Mesendoderm (in vitro differentiated cells): ENCODE measurements around the gene FAM181A. TPM values are rescaled to one million over a fixed set of nuclear protein-coding genes. Genes with fewer than 3 reads are reported as not detected.

ENCODE experiments used
- DNase-seq: peaks from one replicate; pipeline ENCODE4 v3.0.0; 2013
- H2AK5ac ChIP-seq: 2 replicates; pipeline ENCODE4 v1.6.1; 2013; ENCODE audit warnings: low read length, inconsistent platforms
- H2BK120ac ChIP-seq: 2 replicates; pipeline ENCODE4 v1.6.1; 2013; ENCODE audit warnings: low read depth, mild to moderate bottlenecking, low read length, moderate library complexity, mixed read lengths
- H2BK15ac ChIP-seq: replicated peaks from 2 replicates; pipeline ENCODE4 v1.6.1; 2013; ENCODE audit warnings: low read depth, mild to moderate bottlenecking, moderate library complexity
- H2BK5ac ChIP-seq: 2 replicates; pipeline ENCODE4 v1.6.1; 2013; ENCODE audit warnings: low read length, inconsistent platforms
- H3K18ac ChIP-seq: 2 replicates; pipeline ENCODE4 v1.6.1; 2013; ENCODE audit warnings: mild to moderate bottlenecking, low read length, mixed read lengths
- H3K23ac ChIP-seq: one replicate; pipeline ENCODE4 v1.6.1; 2013; ENCODE audit warnings: low read length
- H3K27ac ChIP-seq: 2 replicates; pipeline ENCODE4 v1.5.1; 2013; ENCODE audit warnings: low read depth, mild to moderate bottlenecking, inconsistent platforms, low read length, moderate library complexity
- H3K27me3 ChIP-seq: 2 replicates; pipeline ENCODE4 v1.6.1; 2013; ENCODE audit warnings: low read length, control low read depth, mild to moderate bottlenecking, inconsistent platforms; ENCODE audit not compliant: insufficient read depth, poor library complexity
- H3K36me3 ChIP-seq: 2 replicates; pipeline ENCODE4 v1.6.1; 2013; ENCODE audit warnings: low read length, inconsistent platforms; ENCODE audit not compliant: control insufficient read depth, insufficient read depth
- H3K4ac ChIP-seq: one replicate; pipeline ENCODE4 v1.6.1; 2013; ENCODE audit warnings: low read depth, mild to moderate bottlenecking, low read length, moderate library complexity
- H3K4me1 ChIP-seq: 2 replicates; pipeline ENCODE4 v1.6.1; 2013; ENCODE audit warnings: low read depth, low read length, inconsistent platforms; ENCODE audit not compliant: control insufficient read depth
- H3K4me2 ChIP-seq: 2 replicates; pipeline ENCODE4 v1.6.1; 2013; ENCODE audit warnings: low read length
- H3K4me3 ChIP-seq: 2 replicates; pipeline ENCODE4 v1.5.1; 2013; ENCODE audit warnings: mild to moderate bottlenecking, low read length
- H3K56ac ChIP-seq: one replicate; pipeline ENCODE4 v1.6.1; 2013; ENCODE audit warnings: low read length
- H3K79me1 ChIP-seq: 2 replicates; pipeline ENCODE4 v1.6.1; 2013; ENCODE audit warnings: low read length, inconsistent platforms
- H3K79me2 ChIP-seq: 2 replicates; pipeline ENCODE4 v1.6.1; 2013; ENCODE audit warnings: mild to moderate bottlenecking, low read length; ENCODE audit not compliant: control insufficient read depth, insufficient read depth
- H3K9ac ChIP-seq: 2 replicates; pipeline ENCODE4 v1.6.1; 2013; ENCODE audit warnings: low read length, inconsistent platforms
- H4K5ac ChIP-seq: one replicate; pipeline ENCODE4 v1.6.1; 2013; ENCODE audit warnings: low read length
- H4K8ac ChIP-seq: one replicate; pipeline ENCODE4 v1.6.1; 2013; ENCODE audit warnings: low read depth, mild to moderate bottlenecking, control low read depth, low read length, moderate library complexity
- WGBS: extraction: QIAGEN DNeasy Blood & Tissue Kit; methylation state at CpG from one replicate; pipeline ENCODE4 v1.1.7; 2013; ENCODE audit warnings: low lambda C conversion rate, missing lambda C conversion rate; ENCODE audit not compliant: insufficient coverage; ENCODE audit errors: extremely low coverage; 5-methylcytosine and 5-hydroxymethylcytosine counted together
- small RNA-seq: library from polyadenylated mRNA; stranded (forward); fragments of <200 nt; extraction: miRNeasy Mini kit (QIAGEN cat#:217004); gene quantifications from one replicate; pipeline ENCODE3, GENCODE V24; 2013; ENCODE audit not compliant: insufficient read depth

The FAM181A gene

DNA sequence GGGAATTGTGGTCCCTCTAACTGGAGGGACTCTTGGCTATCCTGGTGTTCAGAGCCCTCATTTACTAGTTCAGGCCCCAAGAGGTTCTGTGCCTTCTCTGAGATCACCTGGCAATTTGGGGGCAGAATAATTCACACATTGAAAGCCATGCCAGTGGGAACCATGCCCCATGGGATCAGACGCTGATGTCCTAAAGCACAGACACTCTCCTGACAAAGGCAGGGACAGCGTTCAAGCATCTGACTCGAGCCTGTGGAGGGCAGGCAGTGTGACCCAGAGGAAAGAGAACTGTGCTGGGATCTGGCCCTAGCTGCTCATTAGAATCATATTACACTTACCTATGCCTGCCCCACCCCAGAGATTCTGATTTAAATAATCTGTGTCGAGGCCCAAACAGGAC lies 51.6 kb downstream of the FAM181A start:
- H3K4me1 ChIP-seq = no peaks in the 10 kb centered on the region

More for the DNA sequence above, 51.6 kb downstream of the FAM181A start:
- Histone ChIP-seq H3K23ac (no peak overlapping the region), H3K4ac (no peak overlapping the region), H3K4me3 (no peak overlapping the region), H3K27me3 (no peaks in the 10 kb centered on the region), H3K79me1 (no peaks in the 10 kb centered on the region), H4K5ac (no peak overlapping the region), H3K27ac (no peak overlapping the region), H3K56ac (no peak overlapping the region), H3K4me2 (no peak overlapping the region), H2BK5ac (no peak overlapping the region), H3K36me3 (no peaks in the 10 kb centered on the region), H2AK5ac (no peak overlapping the region), H3K18ac (no peak overlapping the region), H2BK120ac (no peak overlapping the region), H3K79me2 (no peaks in the 10 kb centered on the region), H3K9ac (no peak overlapping the region), H4K8ac (no peak overlapping the region), H2BK15ac (no peak overlapping the region)
- DNase-seq = no peak
- WGBS = no CpG with 5 or more reads among the region's 4 CpGs

Small RNAs within 50 kb of the gene (small RNA-seq; reads per million reads assigned to genes)
- gene MIR4506 = not detected
